ENCODE measurements around the gene RPRD1B.

The RPRD1B gene

GRCh38 chr20:38133680-38134426 lies 100.3 kb downstream of the RPRD1B start:
- Histone ChIP-seq H3K4me3 (ENCODE audit: low read depth, low read length) (no peak overlapping the region), H3K27me3 (no peaks in the 10 kb centered on the region), H3K36me3 (no peaks in the 10 kb centered on the region)

GRCh38 chr20:38134427-38135270 lies 101.1 kb downstream of the RPRD1B start:
- Histone ChIP-seq H3K4me1 (peaks cover 14% of the 10 kb centered on the region), H3K27me3 (no peaks in the 10 kb centered on the region), H3K9me3 (no peaks in the 10 kb centered on the region), H3K36me3 (no peaks in the 10 kb centered on the region), H3K4me3 (ENCODE audit: low read depth, low read length) (no peak overlapping the region)
- TF ChIP-seq CTCF (IDR thresholded peaks at IDR 0.05; ENCODE audit: low read depth, low read length): no peak
- DNase-seq: no peak

More at GRCh38 chr20:38133680-38134426, 100.3 kb downstream of the RPRD1B start:
- no peak for TF ChIP-seq CTCF (IDR thresholded peaks at IDR 0.05; ENCODE audit: low read depth, low read length)
- no peaks in the 10 kb centered on the region for H3K9me3 ChIP-seq
- no peak for DNase-seq
- peaks cover 8% of the 10 kb centered on the region for H3K4me1 ChIP-seq

- no peak for TF ChIP-seq CTCF (IDR thresholded peaks at IDR 0.05; ENCODE audit: low read depth, low read length)
- no peaks in the 10 kb centered on the region for H3K36me3 ChIP-seq
- H3K4me1 ChIP-seq: peaks cover 21% of the 10 kb centered on the region
- H3K27me3 ChIP-seq: no peaks in the 10 kb centered on the region
- DNase-seq: no peak
- H3K9me3 ChIP-seq: no peaks in the 10 kb centered on the region
- H3K4me3 ChIP-seq (ENCODE audit: low read depth, low read length): no peak overlapping the region
Observed at GRCh38 chr20:38135271-38135650, 101.7 kb downstream of the RPRD1B start.

GRCh38 chr20:38135651-38136420 lies 102.3 kb downstream of the RPRD1B start:
- H3K4me1 ChIP-seq: peaks cover 26% of the 10 kb centered on the region
- no peak for DNase-seq
- no peak for TF ChIP-seq CTCF (IDR thresholded peaks at IDR 0.05; ENCODE audit: low read depth, low read length)
- no peaks in the 10 kb centered on the region for H3K9me3 ChIP-seq
- H3K36me3 ChIP-seq: no peaks in the 10 kb centered on the region
- no peaks in the 10 kb centered on the region for H3K27me3 ChIP-seq
- no peak overlapping the region for H3K4me3 ChIP-seq (ENCODE audit: low read depth, low read length)

GRCh38 chr20:38136421-38137245 lies 103.1 kb downstream of the RPRD1B start:
- Histone ChIP-seq H3K36me3 (no peaks in the 10 kb centered on the region), H3K9me3 (no peaks in the 10 kb centered on the region), H3K4me3 (ENCODE audit: low read depth, low read length) (no peak overlapping the region), H3K27me3 (no peaks in the 10 kb centered on the region), H3K4me1 (peaks cover 30% of the 10 kb centered on the region)
- no peak for DNase-seq
- no peak for TF ChIP-seq CTCF (IDR thresholded peaks at IDR 0.05; ENCODE audit: low read depth, low read length)
